Amniotic stem cell (primary cell): Measurements from ENCODE around the gene SLCO1B1.
"Not testable (repeated sequence)": the region's sequence is repeated elsewhere in the genome, so short reads cannot be mapped to it uniquely, and the experiment has no call there.

Experiments
- DNase-seq: peaks from one replicate; lab custom pipeline; 2025; lab: John Stamatoyannopoulos, UW

SLCO1B1 gene

DNA sequence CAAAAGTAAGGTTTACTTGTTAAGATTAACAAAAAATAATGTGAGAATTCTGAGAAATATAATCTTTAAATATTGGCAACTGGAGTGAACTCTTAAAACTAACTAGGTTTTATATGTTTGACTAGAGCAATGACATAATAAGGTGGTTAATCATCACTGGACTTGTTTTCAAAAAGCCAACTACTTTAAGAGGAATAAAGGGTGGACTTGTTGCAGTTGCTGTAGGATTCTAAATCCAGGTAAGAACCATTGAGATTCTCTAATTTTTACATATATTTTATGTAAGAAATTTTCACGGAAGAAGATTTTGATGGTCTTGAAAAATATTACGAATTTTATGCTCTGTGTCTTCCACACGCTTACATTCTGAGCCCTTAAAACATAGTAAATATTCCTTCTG lies at the start of gene SLCO1B1:
Gene SLCO1B1, plus strand, starts transcription at position 197 of the 400 bp plus-strand sequence. CDS start 10,381 bp downstream, outside the sequence.
- DNase-seq: no peak

- DNase-seq: not testable (repeated sequence)
Measured at GRCh38 chr12:21084753-21085152, 46.2 kb upstream of the SLCO1B1 start.

DNA sequence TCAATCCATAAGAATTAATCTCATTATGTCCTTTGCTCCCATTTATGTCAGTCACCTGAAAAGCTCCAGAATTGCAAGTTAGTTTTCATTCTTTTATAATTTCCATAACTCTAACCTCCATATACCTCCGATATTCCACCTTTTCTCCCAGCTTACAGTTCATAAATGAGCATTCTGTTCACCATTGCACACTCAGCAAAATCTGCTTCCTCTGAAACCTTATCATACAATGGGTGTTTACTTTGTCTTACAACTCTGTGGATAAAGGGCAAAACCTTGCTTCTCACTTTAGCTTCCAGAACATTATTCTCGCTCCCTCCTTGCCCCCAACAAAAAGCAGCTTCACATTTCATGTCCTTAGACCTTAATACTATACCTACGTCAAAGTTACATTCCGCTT lies 19.3 kb upstream of the SLCO1B1 start:
- no peak for DNase-seq

DNA sequence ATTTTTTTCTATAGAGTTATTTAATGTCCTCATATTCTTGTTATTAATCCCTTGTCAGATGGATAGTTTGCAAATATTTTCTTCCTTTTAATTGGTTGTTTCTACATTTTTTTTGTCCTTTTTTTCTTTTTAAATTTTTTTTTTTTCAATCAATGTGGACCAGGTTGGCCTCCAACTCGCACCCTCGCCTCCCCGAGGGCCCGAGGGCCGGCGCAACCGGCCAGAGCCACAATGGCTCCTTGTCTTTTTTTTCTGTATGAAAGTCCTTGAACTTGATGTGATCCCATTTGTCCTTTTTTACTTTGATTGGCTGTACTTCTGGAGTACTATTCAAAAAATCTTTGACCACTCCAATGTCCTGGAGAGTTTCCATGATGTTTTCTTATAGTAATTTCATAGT lies 17.7 kb upstream of the SLCO1B1 start:
- no peak for DNase-seq

- DNase-seq: no peak
Measured at GRCh38 chr12:21117995-21118394, 13.0 kb upstream of the SLCO1B1 start.

DNA sequence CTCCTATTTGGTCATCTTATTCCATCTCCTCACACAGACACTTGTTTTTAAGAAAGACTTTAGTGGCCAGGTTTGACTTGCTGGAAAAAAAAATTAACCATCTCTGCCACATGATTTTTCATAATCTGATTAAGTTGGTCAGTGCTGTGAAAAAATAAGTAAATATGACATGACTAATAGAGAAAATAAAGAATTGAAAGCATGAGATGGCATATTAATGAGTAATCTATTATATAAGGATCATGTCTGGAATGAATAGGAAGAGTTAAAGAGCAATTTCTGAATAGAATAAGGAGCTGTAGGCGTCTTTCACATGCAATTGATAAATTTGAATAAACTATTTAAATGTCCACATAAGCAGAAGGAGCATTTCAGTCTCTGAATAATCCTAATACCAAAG lies 12.2 kb upstream of the SLCO1B1 start:
- DNase-seq: no peak

GRCh38 chr12:21129351-21129750 lies 1.6 kb upstream of the SLCO1B1 start:
- no peak for DNase-seq

- no peak for DNase-seq
Measured at GRCh38 chr12:21129906-21130305, 1.1 kb upstream of the SLCO1B1 start.

GRCh38 chr12:21137318-21137999 lies 6.5 kb downstream of the SLCO1B1 start:
- not testable (repeated sequence) for DNase-seq

GRCh38 chr12:21138016-21138415 lies 7.0 kb downstream of the SLCO1B1 start:
- DNase-seq: no peak

GRCh38 chr12:21144309-21144708 lies 13.3 kb downstream of the SLCO1B1 start:
- no peak for DNase-seq

- DNase-seq: not testable (repeated sequence)
Measured at GRCh38 chr12:21149861-21150260, 18.9 kb downstream of the SLCO1B1 start.

DNA sequence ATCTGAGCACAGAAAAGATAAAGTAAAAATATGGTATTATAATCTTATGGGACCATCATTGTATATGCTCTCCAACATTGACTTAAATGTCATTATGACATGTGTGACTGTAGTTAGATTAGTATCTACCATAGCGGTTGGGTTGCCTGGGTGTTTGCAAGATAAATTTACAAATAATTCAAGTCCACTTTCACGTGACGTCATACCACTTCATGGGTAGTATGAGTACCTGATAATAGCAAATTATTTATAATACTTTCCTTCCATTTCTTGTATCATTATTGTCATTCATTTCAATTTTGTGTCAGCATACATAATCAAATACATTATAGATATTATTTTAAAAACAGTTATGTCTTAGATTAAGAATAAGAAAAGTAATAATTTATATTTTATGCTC lies 20.2 kb downstream of the SLCO1B1 start:
- no peak for DNase-seq

- DNase-seq: no peak
Measured at GRCh38 chr12:21155522-21156351, 24.7 kb downstream of the SLCO1B1 start.

DNA sequence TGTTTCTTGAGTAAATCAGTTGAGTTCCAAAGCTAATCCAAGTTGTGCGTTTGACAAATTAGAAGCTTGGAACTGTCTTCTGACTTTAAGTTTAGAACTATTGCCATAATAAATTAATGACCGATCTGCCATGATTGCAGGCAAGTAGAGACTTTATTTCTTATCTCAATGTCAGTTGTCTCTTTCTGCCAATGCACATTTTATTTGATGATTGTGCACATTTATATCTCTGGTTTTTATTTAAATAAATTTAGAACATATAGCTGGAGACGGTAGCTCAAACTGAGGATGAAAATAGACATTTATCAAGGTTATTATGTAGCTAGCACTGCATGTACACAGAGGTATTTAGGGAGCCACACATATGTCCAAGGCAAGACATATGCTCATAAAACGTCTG lies 34.1 kb downstream of the SLCO1B1 start:
- DNase-seq: no peak

GRCh38 chr12:21169878-21170472 lies 39.0 kb downstream of the SLCO1B1 start:
- DNase-seq: no peak

DNA sequence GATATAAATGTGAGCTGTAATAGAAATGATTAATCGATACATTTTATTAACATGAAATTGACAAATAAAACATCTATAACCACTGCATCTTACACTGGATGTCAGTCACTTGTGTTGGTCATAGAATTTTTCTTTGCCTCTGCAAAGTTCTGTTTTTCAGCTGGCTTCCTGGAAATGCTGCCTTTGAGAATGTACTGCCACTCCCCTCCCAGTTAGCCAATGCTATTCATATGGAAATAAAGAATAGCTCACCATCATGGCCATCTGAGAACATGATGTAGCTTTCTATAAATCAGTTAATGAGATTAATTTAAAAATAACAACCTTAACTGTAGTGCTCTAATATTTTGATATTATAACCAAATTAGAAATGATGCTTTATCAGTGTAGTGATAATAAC lies 41.1 kb downstream of the SLCO1B1 start:
- no peak for DNase-seq

DNA sequence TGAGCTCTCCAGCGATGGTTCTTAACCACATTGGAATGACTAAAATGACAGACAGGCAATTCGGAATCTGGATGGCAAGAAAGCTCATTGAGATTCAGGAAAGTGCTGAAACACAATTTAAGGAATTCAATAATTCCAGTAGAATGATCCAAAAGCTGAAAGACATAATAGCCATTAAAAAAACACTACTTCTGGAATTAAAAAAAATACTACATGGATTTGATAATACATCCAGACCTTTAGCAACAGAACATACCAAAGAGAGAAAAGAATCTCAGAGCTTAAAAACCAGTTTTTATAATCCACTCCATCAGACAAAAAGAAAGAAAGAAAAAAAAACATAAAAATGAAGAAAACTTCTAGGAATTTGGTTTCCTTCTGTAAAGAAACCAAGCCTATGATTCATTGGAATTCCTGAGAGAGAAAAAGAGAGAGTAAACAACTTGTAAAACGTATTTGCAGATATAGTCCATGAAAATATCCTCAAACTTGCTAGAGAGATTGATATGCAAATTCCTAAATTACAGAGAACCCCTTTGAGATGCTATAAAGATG lies 52.8 kb downstream of the SLCO1B1 start:
- DNase-seq: no peak

DNA sequence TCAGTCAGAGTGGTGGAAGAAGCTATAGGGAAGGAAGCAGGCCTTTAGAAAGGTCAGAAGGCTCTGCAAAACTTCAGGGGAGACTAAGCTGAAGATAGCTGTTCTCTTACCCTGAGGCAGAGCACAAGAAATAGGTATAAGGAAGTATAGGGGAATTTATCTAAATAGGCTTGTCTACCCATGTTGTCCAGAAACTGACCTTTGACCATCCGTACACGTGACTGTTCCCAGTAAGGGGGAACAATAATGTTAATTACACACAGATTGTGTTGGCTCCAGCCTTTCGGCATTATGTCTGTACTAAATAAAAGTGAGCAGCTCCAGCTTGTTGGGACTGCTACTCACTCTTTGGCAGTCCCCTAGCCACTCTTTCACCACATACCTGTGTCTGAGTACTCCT lies 59.0 kb downstream of the SLCO1B1 start:
- no peak for DNase-seq

DNA sequence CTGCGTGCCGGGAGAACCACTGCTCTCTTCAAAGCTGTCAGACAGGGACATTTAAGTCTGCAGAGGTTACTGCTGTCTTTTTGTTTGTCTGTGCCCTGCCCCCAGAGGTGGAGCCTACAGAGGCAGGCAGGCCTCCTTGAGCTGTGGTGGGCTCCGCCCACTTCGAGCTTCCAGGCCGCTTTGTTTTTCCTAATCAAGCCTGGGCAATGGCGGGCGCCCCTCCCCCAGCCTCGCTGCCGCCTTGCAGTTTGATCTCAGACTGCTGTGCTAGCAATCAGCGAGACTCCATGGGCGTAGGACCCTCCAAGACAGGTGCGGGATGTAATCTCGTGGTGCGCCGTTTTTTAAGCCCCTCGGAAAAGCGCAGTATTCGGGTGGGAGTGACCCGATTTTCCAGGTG lies 83.4 kb downstream of the SLCO1B1 start:
- not testable (repeated sequence) for DNase-seq

GRCh38 chr12:21219206-21219605 lies 88.2 kb downstream of the SLCO1B1 start:
- no peak for DNase-seq

- no peak for DNase-seq
Measured at GRCh38 chr12:21220266-21220665, 89.3 kb downstream of the SLCO1B1 start.

- DNase-seq: no peak
Measured at GRCh38 chr12:21221072-21221471, 90.1 kb downstream of the SLCO1B1 start.
